ENCODE measurements around the gene RALGPS2.

Gene RALGPS2

DNA sequence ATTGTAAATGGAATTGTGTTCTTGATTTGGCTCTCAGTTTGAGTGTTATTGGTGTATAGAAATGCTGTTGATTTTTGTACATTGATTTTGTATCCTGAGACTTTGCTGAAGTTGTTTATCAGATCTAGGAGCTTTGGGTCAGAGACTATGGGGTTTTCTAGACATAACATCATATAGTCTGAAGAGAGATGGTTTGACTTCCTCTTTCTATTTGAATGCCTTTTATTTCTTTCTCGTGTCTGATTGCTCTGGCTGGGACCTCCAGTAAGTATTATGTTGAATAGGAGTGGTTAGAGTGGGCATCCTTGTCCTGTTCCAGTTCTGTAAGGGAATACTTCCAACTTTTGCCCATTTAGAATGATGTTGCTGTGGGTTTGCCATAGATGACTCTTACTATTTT, 185.0 kb downstream of the RALGPS2 start:
- in situ Hi-C loops (cut with MboI; ENCODE audit: low sequenced_read_pairs): no loop called here

DNA sequence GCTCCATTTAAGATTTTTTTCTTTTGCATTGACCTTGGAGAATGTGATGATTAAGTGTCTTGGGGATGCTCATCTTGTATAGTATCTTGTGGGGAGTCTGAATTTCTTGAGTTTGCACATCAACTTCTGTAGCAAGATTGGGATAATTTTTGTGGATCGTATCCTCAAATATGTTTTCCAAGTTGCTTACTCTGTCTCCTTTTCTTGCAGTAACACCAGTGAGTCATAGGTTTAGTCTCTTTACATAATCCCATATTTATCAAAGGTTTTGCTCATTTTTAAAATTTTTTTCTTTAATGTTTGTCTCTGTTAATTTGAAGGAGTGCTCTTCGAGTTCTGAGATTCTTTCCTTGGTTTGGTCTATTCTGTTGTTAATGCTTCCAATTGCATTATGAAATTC, 187.6 kb downstream of the RALGPS2 start:
- in situ Hi-C loops (cut with MboI; ENCODE audit: low sequenced_read_pairs): no loop called here

DNA sequence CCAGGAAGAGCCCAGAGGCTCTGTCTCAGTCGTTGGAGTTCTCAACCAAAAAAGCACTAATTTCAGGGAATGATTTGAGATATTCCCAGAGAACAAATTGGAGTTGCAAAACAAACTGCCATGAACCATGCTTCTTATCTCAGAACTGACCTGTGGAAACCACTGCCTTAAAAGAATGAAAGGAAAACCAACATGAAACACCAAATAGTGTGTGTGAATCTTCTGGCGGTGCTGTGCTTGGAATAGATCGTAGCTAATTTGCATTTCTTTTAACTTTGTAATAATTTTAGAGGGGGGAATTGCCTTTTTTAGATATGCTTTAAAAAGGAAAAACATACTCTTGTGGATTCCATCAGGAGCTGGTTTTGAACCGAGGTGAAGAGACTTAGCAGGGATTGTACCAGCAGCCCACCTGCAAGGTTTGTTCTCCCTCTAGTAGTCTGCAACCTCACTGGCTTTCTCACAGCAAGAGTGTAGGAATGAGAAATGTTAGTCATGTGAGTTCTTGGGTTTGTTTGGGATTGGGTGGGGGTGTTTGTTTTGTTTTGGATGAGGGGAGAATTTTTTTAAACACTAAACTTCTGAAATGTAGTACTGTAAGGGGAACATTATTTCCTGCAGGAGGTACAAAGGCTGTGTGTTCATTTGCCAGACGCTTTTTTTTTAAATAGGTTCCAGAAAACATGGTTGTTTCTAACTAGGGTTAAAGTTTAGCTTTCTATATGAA, 191.6 kb downstream of the RALGPS2 start:
- in situ Hi-C loops (cut with MboI; ENCODE audit: low sequenced_read_pairs): no loop called here

DNA sequence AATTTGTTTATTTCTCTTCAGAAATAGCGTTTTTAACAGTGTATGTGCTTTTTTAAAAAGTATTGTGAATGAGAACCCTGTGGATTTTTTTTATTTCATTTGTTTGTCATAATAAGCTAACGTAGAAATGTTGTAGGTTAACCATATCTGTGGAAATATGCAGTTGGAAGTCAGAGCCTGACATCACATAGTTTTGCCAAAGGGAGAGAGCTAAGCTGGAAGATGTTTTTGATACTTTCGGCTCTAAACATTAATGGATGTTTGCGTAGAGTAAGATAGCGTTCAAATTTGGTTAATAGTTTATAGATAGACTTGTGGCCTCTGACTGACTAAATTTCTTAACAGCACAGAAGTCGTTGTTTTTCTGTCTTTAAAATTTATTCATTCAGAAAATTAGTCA, 193.3 kb downstream of the RALGPS2 start:
- in situ Hi-C loops (cut with MboI; ENCODE audit: low sequenced_read_pairs): no loop called here

DNA sequence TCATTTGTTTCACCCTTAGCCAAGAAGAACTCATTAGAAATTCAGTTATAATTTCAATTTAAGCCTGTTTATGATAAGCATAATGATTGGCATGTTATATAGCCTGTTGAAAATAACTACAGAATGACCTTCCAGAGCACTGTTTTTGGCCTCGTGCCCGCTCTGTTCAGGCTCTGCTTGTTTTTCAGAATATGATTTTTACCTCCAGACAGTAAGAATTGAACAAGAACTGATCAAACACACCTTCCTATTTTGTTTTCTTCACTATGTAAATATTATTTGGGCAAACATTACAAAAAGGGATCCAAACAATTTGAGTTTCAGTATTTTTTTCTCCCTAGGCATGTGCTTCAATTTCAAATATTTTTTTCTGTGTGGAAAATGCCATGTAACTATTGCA, 193.9 kb downstream of the RALGPS2 start:
- in situ Hi-C loops (cut with MboI; ENCODE audit: low sequenced_read_pairs): no loop called here

DNA sequence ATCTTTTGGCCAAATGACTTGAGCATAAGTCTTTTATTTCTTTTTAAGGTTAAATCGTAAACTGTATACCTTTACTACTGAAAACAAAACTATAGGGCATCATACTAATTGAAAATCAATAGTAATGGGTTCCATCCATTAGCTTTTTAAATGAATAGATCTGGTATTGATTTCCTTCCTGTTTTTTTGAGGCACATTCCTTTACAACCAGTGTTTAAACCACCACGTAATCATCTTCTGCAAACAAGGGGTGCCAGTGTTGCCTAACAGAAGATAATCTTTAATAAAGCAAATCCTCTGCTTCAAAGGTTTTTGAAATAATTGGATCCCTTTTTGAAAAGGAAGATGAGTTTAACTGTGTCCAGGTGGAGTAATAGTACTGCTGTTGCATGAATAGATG, 194.5 kb downstream of the RALGPS2 start:
- in situ Hi-C loops (cut with MboI; ENCODE audit: low sequenced_read_pairs): no loop called here

DNA sequence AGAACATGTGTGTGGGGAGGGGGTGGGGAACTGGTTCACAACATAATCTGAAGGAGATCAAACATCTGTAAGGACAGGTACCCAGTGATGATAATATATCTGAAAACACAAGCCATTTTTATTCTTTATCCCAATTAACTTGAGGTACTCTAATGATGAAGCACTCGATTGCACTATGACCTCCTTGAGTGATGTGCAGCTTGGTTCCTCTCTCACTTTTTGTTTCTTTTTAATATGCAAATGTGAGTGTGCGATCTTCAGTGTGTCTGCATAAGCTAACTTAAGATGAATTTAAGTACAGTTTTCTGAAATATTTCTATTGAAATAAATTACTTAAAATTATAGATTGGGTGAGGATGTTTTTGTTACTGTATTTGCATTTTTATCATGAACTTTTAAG, 196.5 kb downstream of the RALGPS2 start:
- in situ Hi-C loops (cut with MboI; ENCODE audit: low sequenced_read_pairs): no loop called here

DNA sequence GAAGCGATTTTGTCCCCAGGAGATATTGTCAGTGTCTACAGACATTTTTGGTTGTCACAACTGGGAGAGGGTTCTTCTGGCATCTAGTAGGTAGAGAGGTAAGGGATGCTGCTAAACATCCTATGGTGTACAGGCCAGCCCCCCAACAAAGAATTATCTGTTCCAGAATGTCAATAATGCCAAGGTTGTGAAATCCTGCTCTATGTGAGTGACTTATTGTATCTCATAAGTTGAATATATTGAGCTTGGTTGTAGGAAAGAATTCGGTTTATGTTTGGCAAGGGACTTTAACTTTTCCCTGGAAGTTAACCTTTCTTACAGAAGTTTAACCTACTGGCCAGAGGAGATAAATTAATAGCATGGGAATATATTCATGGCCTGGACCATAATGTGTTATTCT, 198.5 kb downstream of the RALGPS2 start:
- in situ Hi-C loops (cut with MboI; ENCODE audit: low sequenced_read_pairs): no loop called here

DNA sequence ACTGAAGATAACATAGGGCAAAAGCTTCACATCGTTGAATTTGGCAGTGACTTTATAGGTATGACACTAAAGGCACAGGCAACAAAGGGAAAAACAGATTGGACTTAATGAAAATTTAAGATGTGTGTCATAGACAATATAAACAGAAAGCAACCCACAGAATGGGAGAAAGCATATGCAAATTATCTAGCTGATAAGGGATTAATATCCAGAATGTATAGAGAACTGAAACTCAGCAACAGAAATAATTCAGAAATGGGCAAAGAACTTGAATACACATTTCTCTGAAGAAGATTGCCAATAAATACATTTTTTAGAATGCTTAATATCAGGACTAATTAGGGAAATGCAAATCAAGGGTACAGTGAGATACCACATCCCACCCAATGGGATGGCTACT, 201.0 kb downstream of the RALGPS2 start:
- in situ Hi-C loops (cut with MboI; ENCODE audit: low sequenced_read_pairs): no loop called here

DNA sequence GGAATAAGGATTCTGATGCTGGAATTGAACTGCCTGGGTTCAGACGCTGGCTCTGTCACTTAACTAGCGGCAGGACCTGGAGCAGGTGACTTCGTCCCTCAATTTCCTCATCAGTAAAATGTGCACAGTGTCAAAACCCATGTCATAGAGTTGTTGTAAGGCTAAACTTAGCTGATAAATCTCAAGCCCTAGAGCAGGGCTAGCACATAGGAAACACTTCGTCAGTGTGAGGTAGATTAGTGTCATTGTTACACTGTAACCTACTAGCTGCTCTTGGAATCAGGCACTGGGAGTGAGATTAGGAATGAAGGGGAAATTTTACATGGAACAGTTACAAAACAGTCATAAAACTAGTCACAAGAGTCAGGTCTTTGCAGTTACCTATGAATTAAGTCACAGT, 202.0 kb downstream of the RALGPS2 start:
- in situ Hi-C loops (cut with MboI; ENCODE audit: low sequenced_read_pairs): no loop called here

DNA sequence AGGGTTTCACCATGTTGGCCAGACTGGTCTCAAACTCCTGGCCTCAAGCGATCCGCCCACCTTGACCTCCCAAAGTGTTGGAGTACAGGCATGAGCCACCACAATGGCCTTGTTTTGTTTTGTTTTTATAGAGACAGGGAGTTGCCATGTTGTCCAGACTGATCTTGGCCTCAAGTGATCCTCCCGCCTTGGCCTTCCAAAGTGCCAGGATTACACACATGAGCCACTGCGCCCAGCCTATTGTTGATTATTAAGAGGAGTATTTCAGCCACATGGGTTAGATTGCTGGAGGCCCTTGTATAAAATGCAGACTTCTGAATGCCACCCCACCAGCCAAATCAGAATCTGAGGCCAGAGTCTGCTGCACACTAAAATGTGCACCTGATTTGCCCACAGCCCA, 203.0 kb downstream of the RALGPS2 start:
- in situ Hi-C loops (cut with MboI; ENCODE audit: low sequenced_read_pairs): no loop called here

DNA sequence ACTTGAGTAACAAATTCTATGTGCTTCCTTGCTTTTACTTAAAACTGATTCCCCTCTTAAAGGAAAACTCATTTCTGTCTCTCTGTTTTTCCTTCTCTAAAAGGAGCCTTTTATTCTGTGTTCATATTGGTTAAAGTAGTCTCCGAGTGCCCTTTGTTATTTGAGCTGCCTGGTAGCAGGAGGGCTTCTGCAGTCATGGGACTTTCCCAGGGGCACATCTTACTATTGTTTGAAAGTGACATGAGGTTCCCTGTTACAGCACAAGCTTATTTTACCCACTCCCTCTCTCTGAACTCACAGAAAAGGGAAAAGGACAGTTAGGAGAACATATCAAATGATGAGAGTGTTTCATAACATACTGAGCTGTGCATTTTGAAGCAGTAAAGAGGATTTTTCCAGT, 203.9 kb downstream of the RALGPS2 start:
- in situ Hi-C loops (cut with MboI; ENCODE audit: low sequenced_read_pairs): no loop called here

DNA sequence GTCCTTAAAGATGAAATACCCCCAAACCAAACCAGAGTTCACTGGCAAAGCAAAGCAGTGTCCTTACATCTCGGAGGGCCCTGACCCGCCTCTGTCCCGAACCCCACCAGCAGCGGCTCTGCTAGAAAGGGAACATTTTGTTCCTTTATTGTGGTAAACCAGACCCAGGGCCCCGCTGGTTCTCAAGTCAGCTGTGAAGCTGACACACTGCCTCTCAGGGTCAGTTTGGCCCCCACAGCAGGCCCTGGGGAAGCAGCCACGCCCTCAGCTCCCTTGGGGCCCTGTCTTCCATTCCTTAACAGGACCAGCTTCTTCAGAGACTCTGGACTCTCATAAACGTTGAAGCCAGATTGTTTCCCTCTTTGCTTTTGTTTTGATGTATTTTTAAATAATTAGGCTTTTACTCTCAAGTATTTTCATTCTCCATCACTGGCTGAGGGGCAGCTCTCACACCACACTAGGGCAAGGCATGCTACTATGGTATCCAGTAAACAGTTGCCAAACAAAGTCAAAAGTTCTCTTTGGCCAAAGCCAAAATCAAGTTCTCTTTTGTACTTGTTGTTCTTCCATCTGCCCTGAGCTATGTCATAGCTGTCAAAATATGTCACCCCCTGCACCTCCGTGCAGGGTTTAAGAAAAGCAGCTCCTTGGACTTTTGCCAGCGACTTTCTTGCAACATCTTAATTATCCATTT, 207.0 kb downstream of the RALGPS2 start:
- in situ Hi-C loops (cut with MboI; ENCODE audit: low sequenced_read_pairs): no loop called here

DNA sequence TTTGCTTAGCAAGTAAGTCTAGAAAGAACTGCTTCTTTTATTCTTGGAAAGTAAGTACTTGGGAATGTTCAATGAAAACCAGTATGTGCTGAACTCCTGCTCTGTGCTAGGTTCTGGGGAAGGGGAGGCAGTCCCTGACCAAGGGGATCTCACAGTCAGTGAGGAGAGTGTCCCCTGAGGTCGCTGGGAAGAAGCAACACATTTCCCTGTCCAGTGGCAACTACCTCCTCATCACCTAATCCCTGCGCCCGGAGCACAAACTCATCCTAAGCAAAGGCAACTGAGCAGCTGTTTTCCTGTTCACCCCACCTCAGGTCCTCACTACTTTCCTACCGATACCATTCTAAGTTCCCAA, 207.5 kb downstream of the RALGPS2 start:
- in situ Hi-C loops (cut with MboI; ENCODE audit: low sequenced_read_pairs): no loop called here

DNA sequence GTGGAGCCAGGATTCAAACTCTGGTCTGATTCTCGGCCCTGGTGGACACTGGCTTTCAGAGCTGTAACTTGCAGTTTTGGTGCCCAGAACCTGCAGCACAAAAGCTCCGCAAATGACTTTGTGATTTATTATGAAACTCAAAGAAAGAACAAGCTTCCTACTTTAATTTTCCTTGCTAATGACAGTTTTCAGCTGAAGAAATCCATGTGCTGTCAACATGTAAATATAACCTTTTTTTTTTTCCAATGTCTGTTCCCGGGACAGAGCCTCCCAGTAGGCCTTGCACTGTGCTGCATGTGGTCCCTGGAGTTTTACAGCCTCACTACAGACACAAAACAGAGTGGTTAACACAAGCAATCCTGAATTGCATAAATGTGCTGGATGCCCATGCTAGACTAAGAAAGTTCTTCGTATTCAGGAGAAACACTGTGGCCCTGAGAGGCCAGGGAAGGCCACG, 208.1 kb downstream of the RALGPS2 start:
- in situ Hi-C loops (cut with MboI; ENCODE audit: low sequenced_read_pairs): no loop called here

DNA sequence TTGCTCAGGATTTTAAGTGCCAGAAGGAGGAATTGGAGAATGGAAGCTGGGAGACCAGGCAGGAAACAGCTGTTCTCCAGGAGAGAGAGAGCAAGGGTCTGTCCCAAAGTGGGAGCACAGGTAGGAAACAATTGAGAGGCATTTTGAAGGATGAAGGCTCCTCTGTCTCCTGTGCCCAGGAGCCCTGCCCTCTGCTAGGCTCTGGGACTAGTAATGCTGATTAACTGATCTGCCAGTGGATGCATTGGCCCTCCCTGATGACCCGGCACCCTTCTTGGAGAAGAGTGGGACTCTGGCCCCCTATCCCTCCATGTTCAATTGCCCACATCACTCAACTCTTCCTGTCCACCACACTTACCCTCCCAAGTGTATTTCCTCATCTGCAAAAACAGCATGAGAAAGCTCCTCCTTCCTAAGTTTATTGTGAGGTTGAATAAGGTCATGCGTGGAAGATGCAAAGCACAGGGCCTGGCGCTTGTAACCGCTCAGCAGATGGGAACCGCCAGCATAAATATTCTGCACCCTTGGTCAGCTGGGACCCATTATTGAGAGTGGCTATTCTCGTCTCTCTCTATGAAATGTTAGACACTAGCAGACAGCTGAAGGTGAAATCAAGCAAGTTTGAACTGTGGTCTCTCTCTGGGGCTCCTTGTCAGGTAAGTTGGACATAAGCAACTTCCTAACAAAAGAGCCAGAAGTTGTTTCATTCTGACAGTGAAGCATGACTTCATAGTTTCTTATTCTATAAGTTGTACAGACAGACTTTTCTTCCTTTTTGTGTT, 208.9 kb downstream of the RALGPS2 start:
- in situ Hi-C loops (cut with MboI; ENCODE audit: low sequenced_read_pairs): no loop called here

DNA sequence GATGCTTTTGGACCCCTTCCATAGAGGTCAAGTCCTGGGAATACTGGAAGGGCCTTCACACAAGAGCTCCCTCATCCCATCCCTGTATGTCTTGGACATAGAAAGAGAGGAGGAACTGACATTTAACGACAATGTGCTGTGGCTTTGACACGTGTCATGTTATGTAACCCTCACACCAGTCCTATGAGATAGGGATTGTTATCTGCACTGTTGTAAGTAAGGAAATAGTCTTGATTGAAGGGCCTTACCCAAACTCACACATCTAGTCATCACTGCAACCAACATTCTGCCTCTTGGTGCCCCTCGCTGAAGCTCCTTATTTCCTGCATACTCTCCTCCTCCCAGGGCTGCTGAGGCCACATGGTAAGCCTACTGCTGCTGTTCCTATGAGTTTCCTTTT, 209.5 kb downstream of the RALGPS2 start:
- in situ Hi-C loops (cut with MboI; ENCODE audit: low sequenced_read_pairs): no loop called here

DNA sequence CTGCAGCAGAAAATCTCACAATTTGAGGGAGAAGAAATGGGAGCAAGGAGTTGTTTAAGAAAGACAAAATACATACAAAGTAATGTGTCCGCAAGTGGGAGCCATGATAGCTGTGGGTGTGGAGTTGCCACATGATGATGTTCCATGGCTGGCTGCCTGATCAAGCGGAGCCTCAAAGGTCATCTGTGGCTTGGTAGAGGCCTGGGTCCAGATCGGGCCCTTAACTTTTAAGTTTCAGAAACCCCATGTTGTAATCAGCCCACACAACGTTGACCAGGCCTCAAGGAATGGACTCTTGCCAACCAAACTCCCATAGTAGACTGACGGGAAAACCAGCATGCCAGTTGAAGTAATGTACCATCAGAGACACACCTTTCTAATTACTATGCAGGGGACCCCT, 210.6 kb downstream of the RALGPS2 start:
- in situ Hi-C loops (cut with MboI; ENCODE audit: low sequenced_read_pairs): no loop called here

DNA sequence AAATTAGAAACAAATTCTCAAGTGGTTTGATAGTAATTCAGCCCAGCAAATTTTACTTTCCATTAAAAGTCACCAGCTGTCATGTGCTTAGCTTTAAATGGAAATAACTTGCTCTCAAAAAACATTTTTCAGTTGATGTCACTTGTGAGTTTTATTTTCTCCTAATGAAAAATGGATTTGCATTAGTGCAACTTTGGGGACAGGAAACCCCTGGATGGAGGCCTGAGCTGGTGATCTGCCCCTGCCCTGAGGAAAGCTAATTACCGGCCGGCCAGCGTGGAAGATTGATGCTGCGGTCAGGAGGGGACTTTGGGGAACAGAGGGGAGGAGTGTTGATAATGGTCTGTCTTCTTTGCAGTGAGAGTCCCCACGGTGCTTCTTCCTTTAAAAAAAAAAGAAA, 212.7 kb downstream of the RALGPS2 start:
- in situ Hi-C loops (cut with MboI; ENCODE audit: low sequenced_read_pairs): no loop called here

DNA sequence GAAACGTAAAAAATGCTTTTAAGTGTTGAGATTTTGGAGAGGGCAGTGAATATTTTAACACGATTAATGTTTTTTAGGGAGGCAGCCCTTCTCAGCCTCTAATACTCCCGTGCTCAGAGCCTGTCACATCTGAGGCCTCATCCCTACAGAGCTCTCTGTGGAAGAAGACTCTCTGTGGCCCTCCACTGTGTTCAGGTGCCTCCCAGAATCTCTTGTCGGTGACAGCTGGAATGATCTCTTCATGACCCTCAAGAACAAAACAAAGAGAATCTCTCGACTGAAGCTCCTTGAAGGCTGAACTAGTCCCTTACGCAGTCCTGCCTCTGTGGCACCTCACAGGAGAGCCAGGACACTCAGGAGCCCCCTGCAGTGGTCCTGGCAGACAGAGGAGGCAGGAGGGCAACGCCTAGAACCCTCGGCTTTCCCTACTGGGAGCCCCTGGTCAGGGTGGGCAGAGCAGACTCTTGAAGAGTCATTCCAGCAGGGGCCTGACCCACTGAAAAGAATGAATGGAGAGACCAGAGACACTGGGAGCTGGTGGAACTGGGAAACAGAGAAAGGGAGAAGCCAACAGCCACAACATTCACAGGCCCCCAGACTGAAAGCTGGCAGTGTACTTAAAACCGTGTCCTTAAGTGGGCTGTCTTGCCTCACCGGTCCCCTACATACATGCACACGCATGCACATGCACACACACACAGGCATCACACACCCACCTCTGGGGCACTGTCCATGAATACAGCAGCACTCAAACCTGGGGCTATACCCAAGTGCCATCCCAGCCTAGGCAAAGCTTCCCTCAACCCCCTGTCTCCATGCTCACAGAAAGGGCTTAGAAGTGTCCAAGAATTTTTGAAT, 213.3 kb downstream of the RALGPS2 start:
- in situ Hi-C loops (cut with MboI; ENCODE audit: low sequenced_read_pairs): no loop called here

DNA sequence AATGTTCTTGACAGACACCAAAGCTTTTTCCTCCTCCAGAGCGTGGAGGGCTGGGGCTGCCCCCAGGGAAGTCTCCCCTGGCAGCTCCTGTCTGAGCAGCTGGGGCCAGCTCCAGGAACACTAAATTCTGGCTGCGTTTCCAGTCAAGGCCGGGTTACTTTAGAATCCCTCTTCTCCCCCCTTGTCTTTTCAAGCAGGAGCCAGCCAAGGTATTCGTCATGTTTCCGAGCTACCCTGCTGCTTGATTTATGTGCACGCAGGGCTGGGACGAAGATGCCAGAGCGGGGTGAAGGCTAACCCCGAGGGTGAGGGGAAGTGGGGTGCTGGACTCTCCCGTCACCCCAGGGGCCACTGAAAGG, 213.9 kb downstream of the RALGPS2 start:
- in situ Hi-C loops (cut with MboI; ENCODE audit: low sequenced_read_pairs): no loop called here
